ENCODE data around the gene CDH13.

The CDH13 gene

GRCh38 chr16:83397601-83398291 lies 771.0 kb downstream of the CDH13 start:
- no peaks in the 10 kb centered on the region for H3K9me3 ChIP-seq (ENCODE audit: control insufficient read depth, insufficient read depth, low read depth, low read length)
- no peaks in the 10 kb centered on the region for H3K4me1 ChIP-seq (ENCODE audit: control insufficient read depth, insufficient read depth, low read length)
- no peaks in the 10 kb centered on the region for H3K36me3 ChIP-seq (ENCODE audit: control insufficient read depth in 2 of 2, insufficient read depth in 1 of 2, low read length in 2 of 2)
- H3K4me3 ChIP-seq (ENCODE audit: low read depth, low read length), result no peak overlapping the region
- no peak overlapping the region for H3K27ac ChIP-seq (ENCODE audit: extremely low read depth, low read depth, low read length)
- CTCF ChIA-PET, result no interaction called here
- TF ChIP-seq ZNF18 (tag by site-specific recombination; IDR thresholded peaks at IDR 0.05), result no peak
- TF ChIP-seq HOXD13 (CRISPR knock-in tag; IDR thresholded peaks at IDR 0.05; ENCODE audit: borderline replicate concordance), result no peak
- TF ChIP-seq REPIN1 (tag by site-specific recombination; IDR thresholded peaks at IDR 0.05; ENCODE audit: low read depth), result no peak
- no peak for TF ChIP-seq ZNF280C (tag by site-specific recombination; IDR thresholded peaks at IDR 0.05)
- TF ChIP-seq SALL2 (tag by site-specific recombination; IDR thresholded peaks at IDR 0.05; ENCODE audit: borderline replicate concordance), result no peak
- no peak for TF ChIP-seq PRDM2 (tag by site-specific recombination; IDR thresholded peaks at IDR 0.05; ENCODE audit: borderline replicate concordance)
- no peak for TF ChIP-seq SCRT1 (tag by site-specific recombination; IDR thresholded peaks at IDR 0.05; ENCODE audit: borderline replicate concordance)
- no peak for TF ChIP-seq ZNF792 (tag by site-specific recombination; IDR thresholded peaks at IDR 0.05)
- TF ChIP-seq OSR2 (tag by site-specific recombination; IDR thresholded peaks at IDR 0.05), result no peak
- no peak for TF ChIP-seq IKZF3 (tag by site-specific recombination; IDR thresholded peaks at IDR 0.05)
- TF ChIP-seq ZEB2 (tag by site-specific recombination; IDR thresholded peaks at IDR 0.05), result no peak
- no peak for TF ChIP-seq GLIS1 (tag by site-specific recombination; IDR thresholded peaks at IDR 0.05)
- TF ChIP-seq ZBTB11 (tag by site-specific recombination; conservative IDR thresholded peaks at IDR 0.05; ENCODE audit: low read depth), result no peak
- no peak for TF ChIP-seq ZNF335 (tag by site-specific recombination; conservative IDR thresholded peaks at IDR 0.05)
- TF ChIP-seq ZNF112 (tag by site-specific recombination; IDR thresholded peaks at IDR 0.05), result no peak
- no peak for TF ChIP-seq ZNF843 (tag by site-specific recombination; IDR thresholded peaks at IDR 0.05)
- POLR2A ChIA-PET, result no interaction called here

Data from HEK293 (cell line).